ENCODE data around the gene VAMP3. TPM values are rescaled to one million over a fixed set of nuclear protein-coding genes. Genes with fewer than 3 reads are reported as not detected.

Gene VAMP3
- total RNA-seq, 1 donor from 2014 or later = 154 TPM

GRCh38 chr1:7754234-7754633 lies 16.9 kb upstream of the VAMP3 start:
- H3K27me3 Mint-ChIP-seq (ENCODE audit: low read depth, unreplicated experiment) = no peaks in the 10 kb centered on the region
- no peak for FAIRE-seq

GRCh38 chr1:7755448-7755847 lies 15.6 kb upstream of the VAMP3 start:
- H4K20me1 ChIP-seq (ENCODE audit: insufficient read depth, low read length) = no peaks in the 10 kb centered on the region
- peaks cover 5% of the 10 kb centered on the region for H3K4me1 ChIP-seq (ENCODE audit: insufficient read depth, low read length)
- no peak overlapping the region for H3K4me3 ChIP-seq (ENCODE audit: insufficient read depth, low read depth, low read length)
- H3K27me3 Mint-ChIP-seq (ENCODE audit: low read depth, unreplicated experiment) = no peaks in the 10 kb centered on the region
- H3K9me3 Mint-ChIP-seq (ENCODE audit: unreplicated experiment) = no peaks in the 10 kb centered on the region
- no peak overlapping the region for H3K4me3 Mint-ChIP-seq (ENCODE audit: unreplicated experiment)
- no peaks in the 10 kb centered on the region for H3K4me1 Mint-ChIP-seq (ENCODE audit: low read depth, unreplicated experiment)
- TF ChIP-seq CTCF (IDR thresholded peaks at IDR 0.05; ENCODE audit: insufficient read depth, low read depth, low read length) (peak; percentile 47), EZH2 (IDR thresholded peaks at IDR 0.05; ENCODE audit: insufficient read depth, low read length) (no peak)
- FAIRE-seq (no peak), DNase-seq (ENCODE audit: low read depth) (no peak)
- H3K79me2 ChIP-seq (ENCODE audit: insufficient read depth, low read length) = no peaks in the 10 kb centered on the region
- H3K27ac ChIP-seq (ENCODE audit: low read depth, low read length) = no peak overlapping the region
- H3K36me3 Mint-ChIP-seq (ENCODE audit: low read depth, unreplicated experiment) = no peaks in the 10 kb centered on the region
- H3K27me3 ChIP-seq (ENCODE audit: insufficient read depth, low read length) = no peaks in the 10 kb centered on the region
- no peak overlapping the region for H3K27ac Mint-ChIP-seq (ENCODE audit: unreplicated experiment)
- no peaks in the 10 kb centered on the region for H3K9me3 ChIP-seq (ENCODE audit: insufficient read depth, low read depth, low read length)
- H3K36me3 ChIP-seq (ENCODE audit: insufficient read depth, low read length) = no peaks in the 10 kb centered on the region
- no peak overlapping the region for H3K4me2 ChIP-seq (ENCODE audit: low read length)
- no peak overlapping the region for H2AFZ ChIP-seq (ENCODE audit: low read depth, low read length)
- H3K9ac ChIP-seq (ENCODE audit: low read length) = no peak overlapping the region

More at GRCh38 chr1:7754234-7754633, 16.9 kb upstream of the VAMP3 start:
- TF ChIP-seq CTCF (IDR thresholded peaks at IDR 0.05; ENCODE audit: insufficient read depth, low read depth, low read length) (no peak), EZH2 (IDR thresholded peaks at IDR 0.05; ENCODE audit: insufficient read depth, low read length) (no peak)
- no peak overlapping the region for H3K4me3 Mint-ChIP-seq (ENCODE audit: unreplicated experiment)
- no peaks in the 10 kb centered on the region for H3K9me3 Mint-ChIP-seq (ENCODE audit: unreplicated experiment)
- no peaks in the 10 kb centered on the region for H3K36me3 ChIP-seq (ENCODE audit: insufficient read depth, low read length)
- no peak overlapping the region for H3K27ac Mint-ChIP-seq (ENCODE audit: unreplicated experiment)
- H3K27ac ChIP-seq (ENCODE audit: low read depth, low read length) = no peak overlapping the region
- no peaks in the 10 kb centered on the region for H3K27me3 ChIP-seq (ENCODE audit: insufficient read depth, low read length)
- no peaks in the 10 kb centered on the region for H3K4me1 Mint-ChIP-seq (ENCODE audit: low read depth, unreplicated experiment)
- no peaks in the 10 kb centered on the region for H3K9me3 ChIP-seq (ENCODE audit: insufficient read depth, low read depth, low read length)
- H3K4me2 ChIP-seq (ENCODE audit: low read length) = no peak overlapping the region
- no peak overlapping the region for H2AFZ ChIP-seq (ENCODE audit: low read depth, low read length)
- H3K9ac ChIP-seq (ENCODE audit: low read length) = no peak overlapping the region
- H4K20me1 ChIP-seq (ENCODE audit: insufficient read depth, low read length) = no peaks in the 10 kb centered on the region
- peaks cover 5% of the 10 kb centered on the region for H3K4me1 ChIP-seq (ENCODE audit: insufficient read depth, low read length)
- no peaks in the 10 kb centered on the region for H3K79me2 ChIP-seq (ENCODE audit: insufficient read depth, low read length)
- H3K36me3 Mint-ChIP-seq (ENCODE audit: low read depth, unreplicated experiment) = no peaks in the 10 kb centered on the region
- no peak for DNase-seq (ENCODE audit: low read depth)
- no peak overlapping the region for H3K4me3 ChIP-seq (ENCODE audit: insufficient read depth, low read depth, low read length)

- no peaks in the 10 kb centered on the region for H3K4me1 Mint-ChIP-seq (ENCODE audit: low read depth, unreplicated experiment)
- Histone ChIP-seq H3K9ac (ENCODE audit: low read length) (no peak overlapping the region), H2AFZ (ENCODE audit: low read depth, low read length) (no peak overlapping the region), H3K36me3 (ENCODE audit: insufficient read depth, low read length) (no peaks in the 10 kb centered on the region), H3K4me2 (ENCODE audit: low read length) (no peak overlapping the region), H3K4me3 (ENCODE audit: insufficient read depth, low read depth, low read length) (no peak overlapping the region), H3K79me2 (ENCODE audit: insufficient read depth, low read length) (no peaks in the 10 kb centered on the region), H3K27me3 (ENCODE audit: insufficient read depth, low read length) (no peaks in the 10 kb centered on the region), H3K4me1 (ENCODE audit: insufficient read depth, low read length) (no peaks in the 10 kb centered on the region), H3K27ac (ENCODE audit: low read depth, low read length) (no peak overlapping the region), H3K9me3 (ENCODE audit: insufficient read depth, low read depth, low read length) (no peaks in the 10 kb centered on the region), H4K20me1 (ENCODE audit: insufficient read depth, low read length) (no peaks in the 10 kb centered on the region)
- TF ChIP-seq EZH2 (IDR thresholded peaks at IDR 0.05; ENCODE audit: insufficient read depth, low read length) (no peak), CTCF (IDR thresholded peaks at IDR 0.05; ENCODE audit: insufficient read depth, low read depth, low read length) (no peak)
- no peak overlapping the region for H3K27ac Mint-ChIP-seq (ENCODE audit: unreplicated experiment)
- H3K36me3 Mint-ChIP-seq (ENCODE audit: low read depth, unreplicated experiment) = no peaks in the 10 kb centered on the region
- no peak for FAIRE-seq
- H3K4me3 Mint-ChIP-seq (ENCODE audit: unreplicated experiment) = no peak overlapping the region
- peak; percentile 13 for DNase-seq (ENCODE audit: low read depth)
- no peaks in the 10 kb centered on the region for H3K9me3 Mint-ChIP-seq (ENCODE audit: unreplicated experiment)
- no peaks in the 10 kb centered on the region for H3K27me3 Mint-ChIP-seq (ENCODE audit: low read depth, unreplicated experiment)
These were observed 10.9 kb upstream of the VAMP3 start for GRCh38 chr1:7760245-7760644.

All from astrocyte (in vitro differentiated cells and primary cell).